Endothelial cell of umbilical vein (primary cell): ENCODE results near the gene KRTAP6-1. TPM values are rescaled to one million over a fixed set of nuclear protein-coding genes. Genes with fewer than 3 reads are reported as not detected.

Experiments
- Bru-seq: library from RNA; stranded (reverse); fragments of 400-500 nt; gene quantifications from one replicate; lab custom pipeline; 2021; lab: Mats Ljungman, UMichigan
- BruChase-seq, 2 experiments: library from RNA; stranded (reverse); fragments of 400-500 nt; gene quantifications; one replicate each; lab custom pipeline; 2021; lab: Mats Ljungman, UMichigan
- BruUV-seq: library from RNA; stranded (reverse); fragments of 400-500 nt; replicated peaks from 2 replicates; lab custom pipeline; 2021; lab: Mats Ljungman, UMichigan
- CTCF ChIA-PET: fragments of 300-600, 350-600 bp; sonication (Branson Sonifier 250); formaldehyde crosslinking; loops from one replicate; lab custom pipeline; 2021; ENCODE audit warnings: antibody characterized with exemption, inconsistent platforms; lab: Charles Lee
- POLR2A ChIA-PET: fragments of 300-600, 350-600 bp; sonication (Branson Sonifier 250); formaldehyde crosslinking; loops from one replicate; lab custom pipeline; 2021; ENCODE audit warnings: antibody characterized with exemption, inconsistent platforms; lab: Charles Lee
- DNase-seq: peaks from one replicate; pipeline ENCODE4 v3.0.0-alpha.2; 2011; ENCODE audit warnings: low read depth, low spot score
- FAIRE-seq: peaks from 2 replicates; lab custom pipeline; 2011; peaks lifted over from hg19 to GRCh38; lab: Jason Lieb, UNC
- H2AFZ ChIP-seq: 2 replicates; pipeline ENCODE4 v1.6.0; 2012; ENCODE audit warnings: low read depth, low read length, control low read depth, inconsistent platforms
- H3K27ac ChIP-seq: 2 replicates; pipeline ENCODE4 v1.5.1; 2011; ENCODE audit warnings: low read depth, mild to moderate bottlenecking, control low read depth, low read length, moderate library complexity; ENCODE audit not compliant: insufficient read depth
- H3K27me3 ChIP-seq, 2 experiments: 2 replicates each; pipeline versions ENCODE4 v1.6.0 to v1.6.1; 2011; ENCODE audit warnings: low read length in 2 of 2, mixed read lengths in 1 of 2; ENCODE audit not compliant: control insufficient read depth in 2 of 2, insufficient read depth in 2 of 2
- H3K36me3 ChIP-seq, 2 experiments: 2 replicates in 1 of 2; 3 replicates in 1 of 2; pipeline ENCODE4 v1.5.1; 2011; ENCODE audit warnings: low read length in 2 of 2, mild to moderate bottlenecking in 1 of 2, moderate library complexity in 1 of 2; ENCODE audit not compliant: control insufficient read depth in 2 of 2, insufficient read depth in 2 of 2; ENCODE audit errors: extremely low read depth in 1 of 2
- H3K4me1 ChIP-seq: 3 replicates; pipeline ENCODE4 v1.5.1; 2011; ENCODE audit warnings: mild to moderate bottlenecking, low read length; ENCODE audit not compliant: control insufficient read depth, insufficient read depth; ENCODE audit errors: extremely low read depth
- H3K4me2 ChIP-seq: 2 replicates; pipeline ENCODE4 v1.6.1; 2011; ENCODE audit warnings: low read length, control low read depth, mixed read lengths; ENCODE audit not compliant: insufficient read depth
- H3K4me3 ChIP-seq, 3 experiments: fragments of 200-600 bp in 1 of 3; sonication (generic), shearing (Covaris generic) in 1 of 3; replicated peaks in 1 of 3; 2 replicates each; pipeline ENCODE4 v1.5.1; 2011 to 2016; ENCODE audit warnings: control low read depth in 3 of 3, low read length in 3 of 3, mild to moderate bottlenecking in 2 of 3, inconsistent platforms in 1 of 3, low read depth in 1 of 3, moderate library complexity in 1 of 3; ENCODE audit not compliant: insufficient read depth in 1 of 3
- H3K79me2 ChIP-seq: 2 replicates; pipeline ENCODE4 v1.6.0; 2012; ENCODE audit warnings: low read length, inconsistent platforms; ENCODE audit not compliant: control insufficient read depth, insufficient read depth
- H3K9ac ChIP-seq: replicated peaks from 2 replicates; pipeline ENCODE3; 2011; ENCODE audit warnings: low read length, control low read depth; ENCODE audit not compliant: insufficient read depth; ENCODE audit errors: extremely low read depth
- H3K9me1 ChIP-seq: replicated peaks from 3 replicates; pipeline ENCODE4 v1.6.0; 2011; ENCODE audit warnings: mild to moderate bottlenecking, low read length; ENCODE audit not compliant: control insufficient read depth, insufficient read depth; ENCODE audit errors: extremely low read depth
- H3K9me3 ChIP-seq: replicated peaks from 2 replicates; pipeline ENCODE4 v1.5.1; 2012; ENCODE audit warnings: low read length, inconsistent platforms; ENCODE audit not compliant: control insufficient read depth, insufficient read depth
- H4K20me1 ChIP-seq: replicated peaks from 2 replicates; pipeline ENCODE3; 2011; ENCODE audit warnings: mild to moderate bottlenecking, low read length; ENCODE audit not compliant: control insufficient read depth, insufficient read depth; ENCODE audit errors: extremely low read depth
- CTCF ChIP-seq, 2 donors: IDR thresholded peaks; 1 replicate in 1 of 2; 2 replicates in 1 of 2; pipeline ENCODE4 v1.5.1; 2011; ENCODE audit warnings: low read length in 2 of 2, mild to moderate bottlenecking in 2 of 2, moderate library complexity in 2 of 2, control low read depth in 1 of 2, inconsistent platforms in 1 of 2, low read depth in 1 of 2; ENCODE audit not compliant: insufficient read depth in 1 of 2; ENCODE audit errors: extremely low read depth in 1 of 2
- EZH2 ChIP-seq: IDR thresholded peaks from 2 replicates; pipeline ENCODE4 v1.6.1; 2012; ENCODE audit warnings: borderline replicate concordance, low read depth, mild to moderate bottlenecking, moderate library complexity, low read length, inconsistent platforms; ENCODE audit not compliant: severe bottlenecking
- FOS ChIP-seq: IDR thresholded peaks from 2 replicates; pipeline ENCODE4 v1.6.1; 2011; ENCODE audit warnings: mild to moderate bottlenecking, low read length, moderate library complexity, borderline replicate concordance; ENCODE audit not compliant: insufficient read depth
- GATA2 ChIP-seq: IDR thresholded peaks from 2 replicates; pipeline ENCODE4 v1.7.0; 2011; ENCODE audit warnings: low read depth, mild to moderate bottlenecking, moderate library complexity, mixed read lengths, low read length; ENCODE audit not compliant: insufficient read length, insufficient read depth
- JUN ChIP-seq: IDR thresholded peaks from 2 replicates; pipeline ENCODE4 v1.6.1; 2011; ENCODE audit warnings: borderline replicate concordance, low read depth; ENCODE audit not compliant: insufficient read length, insufficient read depth
- MYC ChIP-seq: IDR thresholded peaks from one replicate; pipeline ENCODE4 v1.6.1; 2011; ENCODE audit warnings: mild to moderate bottlenecking, low read depth, low read length
- POLR2A ChIP-seq: IDR thresholded peaks from 2 replicates; pipeline ENCODE4 v1.6.1; 2012; ENCODE audit warnings: low read depth, mild to moderate bottlenecking, control low read depth, low read length
- POLR2AphosphoS5 ChIP-seq: IDR thresholded peaks from 2 replicates; pipeline ENCODE4 v1.6.1; 2012; ENCODE audit warnings: low read depth, mild to moderate bottlenecking, control low read depth, low read length, moderate library complexity; ENCODE audit not compliant: insufficient read depth
- dilution Hi-C: fragments of 300-500 bp; cut with MboI; formaldehyde crosslinking; loops from one replicate; pipeline ENCODE4 v1.15.0; 2019; ENCODE audit warnings: low sequenced_read_pairs; ENCODE audit not compliant: extremely low pct_ligation_motif_present
- intact Hi-C: fragments of 100-400 bp; cut with micrococcal nuclease; formaldehyde crosslinking; loops from one replicate; pipeline ENCODE4 v1.10.0; 2022
- long read RNA-seq: library from polyadenylated mRNA; stranded (forward); transcript quantifications from one replicate; pipeline ENCODE4 v2.0.0, GENCODE V29; 2021
- polyA minus RNA-seq, 3 experiments: library from RNA; depleted of rRNA, polyadenylated mRNA; stranded (reverse); fragments of >200 nt; gene quantifications; 1 replicate in 1 of 3; 2 replicates in 2 of 3; pipeline ENCODE4 v1.2.3, GENCODE V29; 2011
- polyA plus RNA-seq, 4 experiments: library from polyadenylated mRNA; depleted of rRNA in 3 of 4; stranded (reverse) in 3 of 4; unstranded in 1 of 4; fragments of >200 nt; gene quantifications; 2 replicates each; pipeline versions ENCODE4 v1.2.1 to v1.2.3, GENCODE V29; 2011 to 2012; ENCODE audit warnings: missing spikeins in 1 of 4
- total RNA-seq: library from RNA; stranded (reverse); gene quantifications from 2 replicates; pipeline ENCODE4 v1.2.3, GENCODE V29; 2021
- TF ChIP-seq, protein P1 (sequence below): IDR thresholded peaks from 2 replicates; pipeline ENCODE4 v1.6.1; 2011; ENCODE audit not compliant: insufficient read depth, insufficient read length

KRTAP6-1 gene, protein sequence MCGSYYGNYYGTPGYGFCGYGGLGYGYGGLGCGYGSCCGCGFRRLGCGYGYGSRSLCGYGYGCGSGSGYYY
- total RNA-seq (not detected in 2 replicates), polyA plus RNA-seq (not detected in 2 replicates), polyA minus RNA-seq (not detected in 2 replicates), Bru-seq, nascent RNA (not detected), BruChase-seq, experiment 1, labeled RNA remaining after a 6-hour chase (not detected), BruChase-seq, experiment 2, labeled RNA remaining after a 2-hour chase (not detected)
- polyA plus RNA-seq (2011; cell fraction: cytosol; rRNA removed) = not detected in 2 replicates
- polyA plus RNA-seq (2011; cell fraction: nucleus; rRNA removed) = not detected in 2 replicates
- polyA plus RNA-seq (2012) = not detected in 2 replicates
- polyA minus RNA-seq (2011; cell fraction: cytosol; rRNA and poly(A)+ RNA removed) = not detected
- not detected in 2 replicates for polyA minus RNA-seq (2011; cell fraction: nucleus; rRNA and poly(A)+ RNA removed)
- long read RNA-seq = 0 reads

GRCh38 chr21:30613836-30614235 is at the start of gene KRTAP6-1:
Gene KRTAP6-1, minus strand, starts transcription at chr21:30613930. Its CDS starts 26 bp downstream, at chr21:30613904.
- H3K4me2 ChIP-seq = no peak within 1 kb of the TSS
- no peak within 1 kb of the TSS for H3K9ac ChIP-seq
- DNase-seq (no peak), FAIRE-seq (no peak)
- no peak for TF ChIP-seq EZH2
- TF ChIP-seq JUN = no peak
- TF ChIP-seq GATA2 = no peak
- no peak for TF ChIP-seq POLR2AphosphoS5
- TF ChIP-seq FOS = no peak
- TF ChIP-seq, protein P1, sequence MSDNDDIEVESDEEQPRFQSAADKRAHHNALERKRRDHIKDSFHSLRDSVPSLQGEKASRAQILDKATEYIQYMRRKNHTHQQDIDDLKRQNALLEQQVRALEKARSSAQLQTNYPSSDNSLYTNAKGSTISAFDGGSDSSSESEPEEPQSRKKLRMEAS = no peak
- TF ChIP-seq POLR2A = no peak
- TF ChIP-seq CTCF (IDR thresholded peaks at IDR 0.05; ENCODE audit: extremely low read depth in 1 of 2, insufficient read depth in 1 of 2, low read depth in 1 of 2, low read length in 2 of 2) = no peak
- TF ChIP-seq MYC = no peak
- H3K27ac ChIP-seq = no peak within 1 kb of the TSS
- intact Hi-C loops = no loop called here
- peaks cover 4% of the 10 kb centered on the region for H3K9me3 ChIP-seq
- CTCF ChIA-PET = no interaction called here
- no peaks in the 10 kb centered on the region for H3K4me1 ChIP-seq
- dilution Hi-C loops = no loop called here
- H4K20me1 ChIP-seq = no peaks in the 10 kb centered on the region
- POLR2A ChIA-PET = no interaction called here
- no peaks in the 10 kb centered on the region for H3K27me3 ChIP-seq
- H2AFZ ChIP-seq = no peak within 1 kb of the TSS
- no peak within 1 kb of the TSS for H3K4me3 ChIP-seq
- no TSS peak for BruUV-seq
- H3K36me3 ChIP-seq = no peaks in the 10 kb centered on the region
- H3K79me2 ChIP-seq = no peaks in the 10 kb centered on the region
- no peaks in the 10 kb centered on the region for H3K9me1 ChIP-seq
